HG03060 (cell line): ENCODE data around the gene FUT9.

Experiments
- ATAC-seq: cut with Tn5 transposase; IDR thresholded peaks from one replicate; pipeline ENCODE4 v1.9.1; 2021; ENCODE audit warnings: low read depth, moderate number of reproducible peaks; ENCODE audit not compliant: unreplicated experiment

The FUT9 gene

DNA sequence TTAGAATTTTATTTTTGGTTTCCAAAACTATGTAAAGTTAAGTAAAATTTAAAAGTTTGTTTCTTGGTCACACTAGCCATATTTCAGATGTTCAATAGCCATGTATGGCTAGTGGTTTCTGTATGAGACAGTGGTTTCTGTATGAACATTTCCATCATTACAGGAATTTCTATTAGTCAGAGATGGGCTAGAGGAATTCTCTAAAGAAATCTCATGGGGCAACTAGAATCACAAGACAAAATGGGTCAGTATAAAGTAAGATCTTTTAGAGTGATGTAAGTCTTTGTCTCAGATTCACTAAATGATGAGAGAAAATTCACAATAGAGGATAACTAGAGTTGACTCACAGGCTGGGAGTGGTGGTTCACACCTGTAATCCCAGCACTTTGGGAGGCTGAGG is 149.0 kb downstream of the FUT9 start:
- no peak for ATAC-seq

GRCh38 chr6:96171112-96171511 is 155.3 kb downstream of the FUT9 start:
- no peak for ATAC-seq

DNA sequence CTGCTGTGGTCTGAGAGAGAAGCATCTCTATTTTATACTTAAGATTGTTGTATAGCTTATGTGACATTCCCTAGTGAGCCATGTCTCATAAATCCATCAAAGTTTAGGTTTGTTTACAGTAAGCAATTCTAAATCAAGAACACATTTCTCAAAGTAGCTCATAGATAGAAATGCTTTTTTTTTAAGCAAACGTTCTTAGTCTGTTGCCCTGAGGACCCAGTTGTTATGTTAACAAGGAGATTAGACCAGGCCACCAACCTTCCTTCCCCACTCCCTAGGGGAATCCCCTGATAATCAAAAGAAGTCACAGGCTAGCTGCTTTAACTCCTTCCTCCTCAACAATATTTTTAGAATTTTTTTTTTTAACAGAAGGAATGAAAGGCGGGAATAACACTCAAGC is 169.0 kb downstream of the FUT9 start:
- ATAC-seq = no peak

GRCh38 chr6:96186094-96186493 is 170.3 kb downstream of the FUT9 start:
- ATAC-seq = no peak

- ATAC-seq = no peak
Measured at GRCh38 chr6:96186516-96187195, 170.9 kb downstream of the FUT9 start.

- ATAC-seq = no peak
Measured at GRCh38 chr6:96194675-96195074, 178.9 kb downstream of the FUT9 start.

DNA sequence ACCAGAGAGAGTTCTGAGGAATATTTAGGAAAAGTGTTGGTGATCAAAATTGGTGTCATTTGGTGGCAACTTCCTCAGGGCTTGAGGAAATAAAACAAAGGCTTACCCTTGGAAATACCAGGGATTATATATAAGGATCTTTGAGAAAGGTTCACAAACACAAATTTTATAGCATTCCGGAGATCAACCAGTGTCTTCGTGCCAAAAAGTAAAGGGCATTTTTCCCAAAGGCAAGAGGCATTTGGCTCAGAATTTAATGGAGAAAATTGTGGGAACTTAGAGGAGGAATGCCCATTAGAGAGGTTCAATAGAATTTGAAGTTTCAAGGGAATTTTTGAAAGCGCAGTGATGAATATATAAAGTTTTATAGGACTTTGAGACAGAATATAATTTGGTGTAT is 179.5 kb downstream of the FUT9 start:
- ATAC-seq = no peak

GRCh38 chr6:96196633-96197032 is 180.9 kb downstream of the FUT9 start:
- ATAC-seq = no peak

GRCh38 chr6:96197241-96197640 is 181.5 kb downstream of the FUT9 start:
- ATAC-seq = no peak

GRCh38 chr6:96202571-96202970 is 186.8 kb downstream of the FUT9 start:
- ATAC-seq = no peak

DNA sequence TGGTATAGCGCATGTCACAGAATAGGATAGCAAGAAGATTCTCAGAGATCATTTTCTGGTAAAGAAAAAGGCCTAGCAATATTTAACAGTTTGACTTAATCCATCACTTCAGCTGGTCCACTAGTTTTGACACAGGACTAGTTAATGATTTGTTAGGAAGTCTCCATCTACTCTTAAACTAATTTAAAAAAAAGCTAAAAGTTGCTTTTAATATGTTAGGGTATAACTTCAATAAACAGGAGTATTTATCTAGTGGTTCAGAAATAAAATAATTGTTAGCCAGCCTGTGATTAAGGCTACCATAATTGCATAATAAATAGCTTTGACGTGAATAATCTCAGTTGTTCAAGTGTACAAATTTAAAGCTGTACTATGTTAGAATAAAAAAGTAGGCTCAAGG is 195.6 kb downstream of the FUT9 start:
- no peak for ATAC-seq

DNA sequence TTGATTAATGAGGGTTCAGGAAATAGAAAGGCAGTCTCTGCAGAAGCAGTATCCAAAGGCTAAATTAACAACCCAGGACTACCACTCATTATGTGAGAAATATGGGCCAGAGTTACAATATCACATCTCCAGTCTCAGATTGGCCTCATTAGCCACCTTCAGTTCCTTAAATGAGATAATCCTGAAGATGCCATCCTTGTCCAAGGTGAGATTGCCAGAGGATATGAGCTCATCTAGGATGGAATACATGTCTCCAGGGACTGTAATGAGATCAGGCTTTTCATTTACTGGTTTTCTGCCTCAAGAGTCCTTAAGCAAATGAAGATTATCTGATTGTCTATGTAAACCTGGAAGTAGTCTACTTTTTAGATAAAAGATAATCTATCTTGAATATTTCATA is 196.3 kb downstream of the FUT9 start:
- ATAC-seq = no peak

- no peak for ATAC-seq
Measured at GRCh38 chr6:96213784-96214183, 198.0 kb downstream of the FUT9 start.

DNA sequence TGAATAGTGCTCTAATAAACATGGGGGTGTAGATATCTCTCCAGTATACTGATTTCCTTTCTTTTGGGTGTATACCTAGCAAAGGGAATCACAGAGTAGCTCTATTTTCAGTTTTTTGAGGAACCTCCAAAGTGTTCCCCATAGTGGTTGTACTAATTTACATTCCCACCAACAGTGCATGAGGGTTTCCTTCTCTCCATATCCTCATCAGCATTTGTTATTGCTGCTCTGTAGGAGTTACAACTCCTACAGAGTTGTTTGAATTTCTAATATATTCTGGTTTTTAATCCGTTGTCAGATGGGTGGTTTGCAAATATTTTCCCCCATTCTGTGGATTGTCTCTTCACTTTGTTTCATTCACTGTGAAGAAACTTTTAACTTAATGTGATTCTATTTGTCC is 207.9 kb downstream of the FUT9 start:
- ATAC-seq = no peak

GRCh38 chr6:96227135-96227534 is 211.4 kb downstream of the FUT9 start:
- ATAC-seq = no peak

GRCh38 chr6:96234444-96234843 is 218.7 kb downstream of the FUT9 start:
- no peak for ATAC-seq

DNA sequence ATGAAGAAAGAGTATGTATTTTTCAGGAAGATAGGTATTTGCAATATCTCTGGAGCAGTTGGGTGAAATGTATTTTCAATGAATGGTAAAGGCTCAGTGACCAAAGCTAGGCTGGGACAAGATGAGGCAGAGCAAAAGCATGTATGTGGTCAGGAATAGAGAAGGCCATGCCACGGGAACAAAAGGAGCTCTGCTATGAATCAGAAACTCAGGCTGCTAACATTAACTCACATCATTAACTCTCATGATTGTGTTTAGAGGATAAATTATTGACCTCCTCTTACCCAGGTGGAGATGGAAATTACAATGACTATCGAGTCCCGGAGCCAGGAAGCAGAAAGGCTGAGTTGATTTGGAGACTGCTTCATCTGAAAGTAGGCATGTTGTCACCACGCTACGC is 220.2 kb downstream of the FUT9 start:
- no peak for ATAC-seq

GRCh38 chr6:96236471-96236870 is 220.7 kb downstream of the FUT9 start:
- no peak for ATAC-seq

DNA sequence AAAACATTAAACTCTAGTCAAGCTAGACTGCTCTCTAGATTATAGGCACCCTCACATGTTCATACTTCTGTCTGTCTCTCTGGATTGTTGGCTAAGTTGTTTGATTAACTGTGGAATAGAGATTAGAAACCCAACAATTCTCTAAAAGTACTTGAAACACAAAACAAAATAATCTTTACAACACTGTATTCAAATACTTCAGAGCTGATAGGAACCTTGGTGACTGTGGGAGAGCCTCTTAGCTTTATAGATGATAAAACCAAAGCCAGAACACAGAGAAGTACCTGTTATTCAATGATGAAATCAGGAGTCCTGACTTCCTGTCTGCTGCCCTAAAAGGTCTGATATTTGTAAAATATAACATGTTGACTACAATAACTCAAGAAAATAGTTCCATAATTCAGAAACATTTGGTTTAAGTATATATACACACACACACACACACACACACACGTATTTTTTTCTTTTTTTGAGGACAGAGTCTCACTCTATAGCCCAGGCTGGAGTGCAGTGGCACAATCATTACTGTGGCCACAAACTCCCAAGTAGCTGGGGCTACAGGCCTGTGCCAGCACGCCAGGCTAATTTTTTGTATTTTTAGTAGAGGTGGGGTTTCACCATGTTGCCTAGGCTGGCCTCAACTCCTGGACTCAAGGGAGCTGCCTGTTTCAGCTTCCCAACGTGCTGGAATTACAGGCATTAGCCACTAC is 222.0 kb downstream of the FUT9 start:
- no peak for ATAC-seq

- no peak for ATAC-seq
Measured at GRCh38 chr6:96246563-96246962, 230.8 kb downstream of the FUT9 start.

DNA sequence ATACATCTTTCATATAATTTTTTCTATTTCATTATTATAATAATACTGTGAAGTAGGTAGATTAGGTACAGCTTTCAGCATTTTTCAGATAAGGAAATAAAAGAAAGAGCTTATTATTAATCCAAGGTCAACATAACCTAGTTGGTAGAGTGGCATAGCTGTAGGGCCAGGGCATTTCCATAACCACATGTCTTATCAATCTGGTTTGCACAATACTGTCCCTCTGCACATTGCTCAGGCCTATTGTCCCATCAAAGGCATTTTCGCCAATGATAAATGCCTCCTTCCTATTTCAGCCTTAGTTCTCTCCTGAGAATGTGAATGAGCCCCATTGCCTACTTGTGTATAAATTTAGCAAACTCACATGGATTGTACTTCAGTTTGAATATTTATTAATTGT is 234.0 kb downstream of the FUT9 start:
- ATAC-seq = no peak

- ATAC-seq = no peak
Measured at GRCh38 chr6:96257751-96258150, 242.0 kb downstream of the FUT9 start.
